Measurements from ENCODE around the gene VAV1. TPM values are rescaled to one million over a fixed set of nuclear protein-coding genes. Genes with fewer than 3 reads are reported as not detected.
"Not testable (repeated sequence)": the region's sequence is repeated elsewhere in the genome, so short reads cannot be mapped to it uniquely, and the experiment has no call there.

The VAV1 gene
- total RNA-seq, 4 donors from 2014 or later: 1.7 to 4.3 (median 2.6) TPM

- WGBS, 2 donors: 85 to 87% methylated on average over 4 of the region's 4 CpGs
- H3K27ac ChIP-seq: no peak overlapping the region
- H3K4me3 ChIP-seq (replicated peaks in 1 of 3): no peak overlapping the region
- intact Hi-C loops (cut with DNase I): no loop called here
- H3K27me3 ChIP-seq: no peaks in the 10 kb centered on the region
- H3K9me3 ChIP-seq: no peaks in the 10 kb centered on the region
- TF ChIP-seq POLR2A (IDR thresholded peaks at IDR 0.05): no peak
- TF ChIP-seq, protein P1, sequence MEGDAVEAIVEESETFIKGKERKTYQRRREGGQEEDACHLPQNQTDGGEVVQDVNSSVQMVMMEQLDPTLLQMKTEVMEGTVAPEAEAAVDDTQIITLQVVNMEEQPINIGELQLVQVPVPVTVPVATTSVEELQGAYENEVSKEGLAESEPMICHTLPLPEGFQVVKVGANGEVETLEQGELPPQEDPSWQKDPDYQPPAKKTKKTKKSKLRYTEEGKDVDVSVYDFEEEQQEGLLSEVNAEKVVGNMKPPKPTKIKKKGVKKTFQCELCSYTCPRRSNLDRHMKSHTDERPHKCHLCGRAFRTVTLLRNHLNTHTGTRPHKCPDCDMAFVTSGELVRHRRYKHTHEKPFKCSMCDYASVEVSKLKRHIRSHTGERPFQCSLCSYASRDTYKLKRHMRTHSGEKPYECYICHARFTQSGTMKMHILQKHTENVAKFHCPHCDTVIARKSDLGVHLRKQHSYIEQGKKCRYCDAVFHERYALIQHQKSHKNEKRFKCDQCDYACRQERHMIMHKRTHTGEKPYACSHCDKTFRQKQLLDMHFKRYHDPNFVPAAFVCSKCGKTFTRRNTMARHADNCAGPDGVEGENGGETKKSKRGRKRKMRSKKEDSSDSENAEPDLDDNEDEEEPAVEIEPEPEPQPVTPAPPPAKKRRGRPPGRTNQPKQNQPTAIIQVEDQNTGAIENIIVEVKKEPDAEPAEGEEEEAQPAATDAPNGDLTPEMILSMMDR (IDR thresholded peaks at IDR 0.05): no peak
- peaks cover 2% of the 10 kb centered on the region in 2 donors for H3K4me1 ChIP-seq
- no peak for DNase-seq
- H3K36me3 ChIP-seq: no peaks in the 10 kb centered on the region
Observed at GRCh38 chr19:6796278-6796677, 23.8 kb downstream of the VAV1 start.

GRCh38 chr19:6797646-6798045 is 25.1 kb downstream of the VAV1 start:
- peaks cover 6% of the 10 kb centered on the region in 2 donors for H3K4me1 ChIP-seq
- no peaks in the 10 kb centered on the region for H3K9me3 ChIP-seq
- no peak overlapping the region for H3K4me3 ChIP-seq (replicated peaks in 1 of 3)
- no peak for DNase-seq
- no peaks in the 10 kb centered on the region for H3K27me3 ChIP-seq
- TF ChIP-seq POLR2A (IDR thresholded peaks at IDR 0.05): no peak
- TF ChIP-seq, protein P1 (IDR thresholded peaks at IDR 0.05): no peak
- 85 to 91% methylated on average over 9 of the region's 9 CpGs for WGBS, 2 donors
- intact Hi-C loops (cut with DNase I): no loop called here
- no peaks in the 10 kb centered on the region for H3K36me3 ChIP-seq
- no peak overlapping the region for H3K27ac ChIP-seq

DNA sequence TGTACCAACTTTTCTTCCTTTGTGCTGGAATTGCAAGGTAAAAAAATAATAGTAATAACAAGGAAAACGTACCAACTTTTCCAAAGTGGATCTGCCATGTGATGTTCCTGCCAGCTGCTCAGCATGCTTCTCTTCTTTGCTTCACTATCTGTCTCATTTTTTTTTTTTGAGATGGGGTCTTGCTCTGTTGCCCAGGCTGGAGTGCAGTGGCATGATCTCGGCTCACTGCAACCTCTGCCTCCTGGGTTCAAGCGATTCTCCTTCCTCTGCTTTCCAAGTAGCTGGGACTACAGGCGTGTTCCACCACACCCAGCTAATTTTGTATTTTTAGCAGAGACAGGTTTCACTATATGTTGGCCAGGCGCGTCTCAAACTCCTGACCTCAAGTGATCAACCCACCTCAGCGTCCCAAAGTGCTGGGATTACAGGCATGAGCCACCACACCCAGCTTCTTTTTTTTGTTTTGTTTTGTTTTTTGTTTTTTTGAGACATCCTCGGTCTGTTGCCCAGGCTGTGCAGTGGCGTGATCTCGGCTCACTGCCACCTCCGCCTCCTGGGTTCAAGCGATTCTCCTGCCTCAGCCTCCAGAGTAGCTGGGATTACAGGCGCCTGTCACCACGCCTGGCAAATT is 27.8 kb downstream of the VAV1 start:
- DNase-seq; H3K4me1 ChIP-seq; H3K27ac ChIP-seq; H3K36me3 ChIP-seq; H3K4me3 ChIP-seq (replicated peaks in 1 of 3); H3K9me3 ChIP-seq; intact Hi-C loops (cut with DNase I); H3K27me3 ChIP-seq: not testable (repeated sequence)
- WGBS, 2 donors: 78 to 83% methylated on average over 14 of the region's 14 CpGs

DNA sequence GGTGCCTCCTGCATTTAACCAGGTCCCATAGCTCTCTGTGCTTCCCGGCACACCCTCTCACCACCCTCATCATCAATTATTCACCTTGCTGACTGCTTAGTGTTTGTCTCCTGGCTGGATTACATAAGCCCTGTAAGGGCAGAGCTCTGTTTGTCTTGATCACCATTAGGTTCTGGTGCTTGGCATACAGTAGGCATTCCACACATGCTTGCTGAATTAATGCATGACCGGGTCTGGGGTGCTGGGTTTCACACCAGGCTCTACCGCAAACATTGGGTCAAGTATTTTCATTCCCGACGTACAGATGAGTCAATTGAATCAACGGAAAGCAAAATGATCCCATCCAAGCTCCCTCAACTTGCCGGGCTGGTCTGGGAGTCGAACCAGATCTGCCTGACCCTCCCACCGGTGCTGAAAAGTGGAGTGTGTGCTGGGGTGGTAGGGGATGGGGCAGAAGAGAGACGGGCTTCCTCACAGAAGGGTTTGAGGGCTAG is 28.5 kb downstream of the VAV1 start:
- DNase-seq: no peak
- intact Hi-C loops (cut with DNase I): no loop called here
- H3K36me3 ChIP-seq: no peaks in the 10 kb centered on the region
- no peak overlapping the region for H3K27ac ChIP-seq
- no peaks in the 10 kb centered on the region for H3K27me3 ChIP-seq
- peaks cover 6% of the 10 kb centered on the region in 2 donors for H3K4me1 ChIP-seq
- WGBS, 2 donors: 30 to 34% methylated on average over 10 of the region's 10 CpGs
- H3K4me3 ChIP-seq (replicated peaks in 1 of 3): peak overlapping the region in 1 of 3 donors; percentile 7
- H3K9me3 ChIP-seq: no peaks in the 10 kb centered on the region
- TF ChIP-seq POLR2A (IDR thresholded peaks at IDR 0.05): no peak
- TF ChIP-seq, protein P1 (IDR thresholded peaks at IDR 0.05): no peak

DNA sequence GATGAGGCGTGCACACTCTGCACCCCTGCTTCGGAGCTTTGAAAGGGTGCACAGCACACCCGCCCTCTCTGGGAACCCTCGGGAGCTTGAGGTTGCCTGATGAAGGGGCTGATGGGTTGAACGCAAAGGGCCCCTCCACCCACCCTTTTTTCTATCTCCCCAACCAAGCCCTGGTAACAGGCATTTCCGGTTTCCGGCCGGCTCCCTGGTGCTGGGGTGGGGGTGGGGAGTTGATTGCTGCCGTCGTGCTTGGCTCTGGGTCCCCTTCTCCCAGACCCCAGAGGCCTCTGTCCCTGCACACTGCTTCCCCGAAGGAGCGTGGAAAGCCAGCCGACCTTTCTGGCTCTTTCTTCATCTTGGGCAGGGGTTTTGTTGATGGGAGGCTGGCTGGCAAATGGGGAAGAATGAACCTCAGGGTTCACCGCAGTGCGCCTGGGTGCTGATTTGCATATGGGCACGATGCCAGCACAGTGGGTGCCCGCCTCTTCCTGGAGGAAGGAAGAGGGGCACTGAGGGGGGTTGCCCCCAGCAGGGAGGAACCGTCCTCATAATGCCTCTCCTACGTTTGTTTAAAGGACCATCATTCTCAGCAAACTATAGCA is 29.1 kb downstream of the VAV1 start:
- H3K27me3 ChIP-seq: no peaks in the 10 kb centered on the region
- peak overlapping the region in 1 of 3 donors; percentile 7 for H3K4me3 ChIP-seq (replicated peaks in 1 of 3)
- WGBS, 2 donors: 1 to 10% methylated on average over 12 to 16 of the region's 19 CpGs
- no peaks in the 10 kb centered on the region for H3K9me3 ChIP-seq
- TF ChIP-seq, protein P1 (IDR thresholded peaks at IDR 0.05): no peak
- TF ChIP-seq POLR2A (IDR thresholded peaks at IDR 0.05): no peak
- H3K36me3 ChIP-seq: no peaks in the 10 kb centered on the region
- intact Hi-C loops (cut with DNase I): no loop called here
- no peak overlapping the region for H3K27ac ChIP-seq
- peak; percentile 29 to 35 for DNase-seq
- peaks cover 6% of the 10 kb centered on the region in 2 donors for H3K4me1 ChIP-seq

All from thyroid gland (tissue), 4 donors.